OCI-LY3 (cell line): ENCODE data around the gene COL9A2.

ENCODE experiments used
- H2AFZ ChIP-seq: fragments of 200-600, 300-600 bp; shearing (Covaris generic); 2 replicates; pipeline ENCODE4 v1.6.0; 2014; ENCODE audit warnings: antibody characterized with exemption, low read depth, low read length
- H3K27ac ChIP-seq: fragments of 200-600, 300-600 bp; sonication (generic); 2 replicates; pipeline ENCODE4 v1.5.1; 2014; ENCODE audit warnings: mild to moderate bottlenecking, low read length, moderate library complexity, mixed read lengths
- H3K27me3 ChIP-seq: fragments of 200-600, 300-600 bp; sonication (generic); 2 replicates; pipeline ENCODE4 v1.6.1; 2014; ENCODE audit warnings: low read depth, low read length, mixed read lengths
- H3K36me3 ChIP-seq: fragments of 200-600, 300-600 bp; sonication (generic); replicated peaks from 2 replicates; pipeline ENCODE3; 2014; ENCODE audit warnings: low read depth, low read length, mixed read lengths
- H3K4me1 ChIP-seq: fragments of 300-600, 200-600 bp; sonication (generic); 2 replicates; pipeline ENCODE4 v1.6.1; 2014; ENCODE audit warnings: low read length, mixed read lengths
- H3K4me2 ChIP-seq: fragments of 200-600, 300-600 bp; sonication (generic); 2 replicates; pipeline ENCODE4 v1.6.1; 2014; ENCODE audit warnings: low read length, mixed read lengths
- H3K4me3 ChIP-seq: fragments of 300-600, 200-600 bp; sonication (generic); 2 replicates; pipeline ENCODE4 v1.5.1; 2014; ENCODE audit warnings: antibody characterized with exemption, mild to moderate bottlenecking, low read length, moderate library complexity
- H3K79me2 ChIP-seq: fragments of 300-600, 200-600 bp; shearing (Covaris generic); 2 replicates; pipeline ENCODE4 v1.6.1; 2014; ENCODE audit warnings: mild to moderate bottlenecking, low read length, mixed read lengths
- H3K9ac ChIP-seq: fragments of 300-600, 200-600 bp; shearing (Covaris generic); 2 replicates; pipeline ENCODE4 v1.6.0; 2014; ENCODE audit warnings: mild to moderate bottlenecking, low read length, moderate library complexity
- H3K9me3 ChIP-seq: fragments of 200-600, 300-600 bp; shearing (Covaris generic); 2 replicates; pipeline ENCODE4 v1.6.1; 2014; ENCODE audit warnings: low read length, mixed read lengths; ENCODE audit not compliant: insufficient read depth
- H4K20me1 ChIP-seq: fragments of 200-600, 300-600 bp; sonication (generic); 2 replicates; pipeline ENCODE4 v1.6.1; 2016; ENCODE audit warnings: low read length, mixed read lengths; ENCODE audit not compliant: insufficient read depth
- EZH2phosphoT487 ChIP-seq: fragments of 200-600 bp; shearing (Covaris generic); IDR thresholded peaks from 2 replicates; pipeline ENCODE4 v1.6.1; 2018; ENCODE audit warnings: antibody characterized with exemption, mixed run types, low read depth
- TF ChIP-seq, protein P1 (sequence below): fragments of 200-600, 300-600 bp; sonication (generic); IDR thresholded peaks from 2 replicates; pipeline ENCODE4 v1.5.1; 2014; ENCODE audit warnings: antibody characterized with exemption, low read length, low read depth

COL9A2 gene

GRCh38 chr1:40301066-40301465, 16.0 kb downstream of the COL9A2 start:
- Histone ChIP-seq H3K4me3 (no peak overlapping the region), H4K20me1 (no peaks in the 10 kb centered on the region), H3K4me1 (no peaks in the 10 kb centered on the region), H3K9ac (no peak overlapping the region), H2AFZ (no peak overlapping the region), H3K27me3 (no peaks in the 10 kb centered on the region), H3K36me3 (peaks cover 2% of the 10 kb centered on the region), H3K79me2 (no peaks in the 10 kb centered on the region), H3K4me2 (no peak overlapping the region), H3K27ac (no peak overlapping the region), H3K9me3 (no peaks in the 10 kb centered on the region)
- TF ChIP-seq, protein P1, sequence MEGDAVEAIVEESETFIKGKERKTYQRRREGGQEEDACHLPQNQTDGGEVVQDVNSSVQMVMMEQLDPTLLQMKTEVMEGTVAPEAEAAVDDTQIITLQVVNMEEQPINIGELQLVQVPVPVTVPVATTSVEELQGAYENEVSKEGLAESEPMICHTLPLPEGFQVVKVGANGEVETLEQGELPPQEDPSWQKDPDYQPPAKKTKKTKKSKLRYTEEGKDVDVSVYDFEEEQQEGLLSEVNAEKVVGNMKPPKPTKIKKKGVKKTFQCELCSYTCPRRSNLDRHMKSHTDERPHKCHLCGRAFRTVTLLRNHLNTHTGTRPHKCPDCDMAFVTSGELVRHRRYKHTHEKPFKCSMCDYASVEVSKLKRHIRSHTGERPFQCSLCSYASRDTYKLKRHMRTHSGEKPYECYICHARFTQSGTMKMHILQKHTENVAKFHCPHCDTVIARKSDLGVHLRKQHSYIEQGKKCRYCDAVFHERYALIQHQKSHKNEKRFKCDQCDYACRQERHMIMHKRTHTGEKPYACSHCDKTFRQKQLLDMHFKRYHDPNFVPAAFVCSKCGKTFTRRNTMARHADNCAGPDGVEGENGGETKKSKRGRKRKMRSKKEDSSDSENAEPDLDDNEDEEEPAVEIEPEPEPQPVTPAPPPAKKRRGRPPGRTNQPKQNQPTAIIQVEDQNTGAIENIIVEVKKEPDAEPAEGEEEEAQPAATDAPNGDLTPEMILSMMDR: no peak
- no peak for TF ChIP-seq EZH2phosphoT487

- Histone ChIP-seq H3K4me2 (no peak overlapping the region), H3K36me3 (peaks cover 2% of the 10 kb centered on the region), H3K4me1 (no peaks in the 10 kb centered on the region), H3K4me3 (no peak overlapping the region), H3K27me3 (no peaks in the 10 kb centered on the region), H3K27ac (no peak overlapping the region), H3K9me3 (no peaks in the 10 kb centered on the region), H3K9ac (no peak overlapping the region), H2AFZ (no peak overlapping the region), H4K20me1 (no peaks in the 10 kb centered on the region), H3K79me2 (no peaks in the 10 kb centered on the region)
- TF ChIP-seq, protein P1: no peak
- no peak for TF ChIP-seq EZH2phosphoT487
Observed at GRCh38 chr1:40300651-40301050, 16.4 kb downstream of the COL9A2 start.

DNA sequence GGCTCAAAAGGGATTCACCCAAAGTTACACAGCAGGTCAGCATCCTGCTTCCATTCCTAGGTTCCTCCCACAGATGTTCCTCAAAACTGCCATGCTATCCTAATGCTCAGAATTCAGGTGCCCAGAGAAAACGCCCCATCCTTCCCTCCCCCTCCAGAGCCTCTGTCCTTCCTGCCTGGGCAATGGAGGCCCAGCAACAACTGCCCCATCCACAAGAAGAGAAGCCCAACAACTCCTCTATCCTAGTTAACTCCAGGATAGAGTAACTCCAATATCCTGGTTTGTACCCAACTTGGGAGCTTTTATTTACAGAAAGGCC, 16.9 kb downstream of the COL9A2 start:
- Histone ChIP-seq H3K4me2 (no peak overlapping the region), H3K79me2 (no peaks in the 10 kb centered on the region), H4K20me1 (no peaks in the 10 kb centered on the region), H3K4me3 (no peak overlapping the region), H3K27ac (no peak overlapping the region), H3K27me3 (no peaks in the 10 kb centered on the region), H3K36me3 (peaks cover 2% of the 10 kb centered on the region), H3K9me3 (no peaks in the 10 kb centered on the region), H3K4me1 (no peaks in the 10 kb centered on the region), H3K9ac (no peak overlapping the region), H2AFZ (no peak overlapping the region)
- TF ChIP-seq, protein P1: no peak
- no peak for TF ChIP-seq EZH2phosphoT487

GRCh38 chr1:40299366-40300248, 17.5 kb downstream of the COL9A2 start:
- Histone ChIP-seq H3K9ac (no peak overlapping the region), H3K27me3 (no peaks in the 10 kb centered on the region), H3K27ac (no peak overlapping the region), H4K20me1 (no peaks in the 10 kb centered on the region), H3K79me2 (no peaks in the 10 kb centered on the region), H3K4me2 (no peak overlapping the region), H3K4me1 (no peaks in the 10 kb centered on the region), H3K36me3 (peaks cover 2% of the 10 kb centered on the region), H3K9me3 (no peaks in the 10 kb centered on the region), H2AFZ (no peak overlapping the region), H3K4me3 (no peak overlapping the region)
- no peak for TF ChIP-seq EZH2phosphoT487
- TF ChIP-seq, protein P1: no peak
